Stimulated activated CD4-positive, alpha-beta T cell treated with anti-CD3 and anti-CD28 coated beads, Interleukin-15, amount 100 ng/mL, for 48 hours (primary cell): ENCODE data around the gene SMIM29.

Source experiments
- DNase-seq, 2 donors: peaks; one replicate each; pipeline ENCODE4 v3.0.0-alpha.2; 2020; ENCODE audit warnings: low read depth in 2 of 2

Gene SMIM29

DNA sequence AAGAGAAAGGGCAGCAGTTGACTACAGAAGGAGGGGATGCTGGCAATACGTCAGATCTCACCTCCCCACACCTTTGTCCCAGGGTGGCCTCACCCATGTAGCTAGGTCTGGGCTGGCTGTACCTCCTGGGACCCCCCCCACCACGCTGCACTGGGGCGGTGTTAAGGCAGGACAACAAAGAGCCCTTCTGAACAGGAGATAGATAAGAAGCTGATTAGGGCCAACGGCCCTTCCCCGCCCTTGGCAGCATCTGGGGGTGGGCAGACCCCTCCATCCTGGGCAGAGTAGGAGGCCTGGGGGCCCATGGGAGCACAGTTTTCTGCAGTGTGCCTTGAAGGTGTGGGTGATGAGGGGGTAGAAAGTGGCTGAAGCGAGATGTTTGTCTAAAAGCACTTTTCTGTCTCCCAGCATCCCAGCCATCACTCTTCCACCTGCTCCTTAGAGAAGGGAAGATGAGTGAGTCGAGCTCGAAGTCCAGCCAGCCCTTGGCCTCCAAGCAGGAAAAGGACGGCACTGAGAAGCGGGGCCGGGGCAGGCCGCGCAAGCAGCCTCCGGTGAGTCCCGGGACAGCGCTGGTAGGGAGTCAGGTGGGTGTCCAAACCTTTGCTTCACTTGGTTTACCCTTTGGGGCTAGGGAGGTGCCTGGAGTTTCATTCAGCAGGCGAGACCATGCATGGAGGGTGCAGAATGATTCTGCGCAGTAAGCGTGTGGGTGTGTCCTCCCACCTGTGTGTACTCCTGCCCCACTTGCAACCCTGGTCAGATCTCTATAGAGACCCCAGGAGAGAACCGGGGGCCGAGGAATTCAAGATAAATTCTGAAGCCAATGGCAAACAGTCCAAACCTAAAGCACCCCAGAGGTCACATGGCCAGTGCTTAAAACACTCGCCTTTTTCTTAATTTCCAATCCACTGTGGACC, 8.2 kb downstream of the SMIM29 start:
- no peak for DNase-seq

DNA sequence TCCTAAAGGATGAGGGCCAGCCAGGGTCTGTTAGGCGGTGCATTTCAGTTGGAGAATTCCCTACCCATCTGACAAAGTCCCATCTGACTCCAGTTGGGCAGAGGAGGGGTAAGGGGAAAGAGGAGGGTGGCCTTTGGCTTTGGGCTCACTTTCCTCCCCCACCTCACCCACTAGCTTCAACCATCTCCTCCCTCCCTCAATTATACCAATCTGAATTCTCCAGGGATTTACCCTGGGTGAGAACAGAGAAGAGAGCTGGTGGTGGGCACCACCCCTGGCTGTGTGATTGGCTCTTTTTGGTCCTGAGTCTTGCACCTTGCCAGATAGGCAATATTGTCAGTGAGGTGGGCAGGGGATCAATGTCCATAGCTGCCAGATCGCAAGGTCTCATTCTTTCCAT, 8.9 kb downstream of the SMIM29 start:
- no peak for DNase-seq

DNA sequence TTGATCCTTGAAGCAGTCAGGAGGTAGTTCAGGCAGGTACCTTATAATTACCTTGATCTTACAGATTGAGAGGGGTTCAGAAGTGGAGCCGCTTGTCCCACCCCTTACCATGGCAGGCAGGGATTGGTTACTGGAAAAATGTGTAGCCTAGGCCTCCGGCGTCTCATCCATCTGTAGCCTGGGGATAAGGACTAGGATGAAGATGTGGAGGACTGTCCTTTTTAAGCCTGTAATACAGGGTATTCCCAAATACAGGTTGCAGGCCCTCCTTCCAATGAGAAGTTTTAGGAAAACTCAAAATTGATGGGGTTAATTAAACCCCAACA, 9.3 kb downstream of the SMIM29 start:
- no peak for DNase-seq

DNA sequence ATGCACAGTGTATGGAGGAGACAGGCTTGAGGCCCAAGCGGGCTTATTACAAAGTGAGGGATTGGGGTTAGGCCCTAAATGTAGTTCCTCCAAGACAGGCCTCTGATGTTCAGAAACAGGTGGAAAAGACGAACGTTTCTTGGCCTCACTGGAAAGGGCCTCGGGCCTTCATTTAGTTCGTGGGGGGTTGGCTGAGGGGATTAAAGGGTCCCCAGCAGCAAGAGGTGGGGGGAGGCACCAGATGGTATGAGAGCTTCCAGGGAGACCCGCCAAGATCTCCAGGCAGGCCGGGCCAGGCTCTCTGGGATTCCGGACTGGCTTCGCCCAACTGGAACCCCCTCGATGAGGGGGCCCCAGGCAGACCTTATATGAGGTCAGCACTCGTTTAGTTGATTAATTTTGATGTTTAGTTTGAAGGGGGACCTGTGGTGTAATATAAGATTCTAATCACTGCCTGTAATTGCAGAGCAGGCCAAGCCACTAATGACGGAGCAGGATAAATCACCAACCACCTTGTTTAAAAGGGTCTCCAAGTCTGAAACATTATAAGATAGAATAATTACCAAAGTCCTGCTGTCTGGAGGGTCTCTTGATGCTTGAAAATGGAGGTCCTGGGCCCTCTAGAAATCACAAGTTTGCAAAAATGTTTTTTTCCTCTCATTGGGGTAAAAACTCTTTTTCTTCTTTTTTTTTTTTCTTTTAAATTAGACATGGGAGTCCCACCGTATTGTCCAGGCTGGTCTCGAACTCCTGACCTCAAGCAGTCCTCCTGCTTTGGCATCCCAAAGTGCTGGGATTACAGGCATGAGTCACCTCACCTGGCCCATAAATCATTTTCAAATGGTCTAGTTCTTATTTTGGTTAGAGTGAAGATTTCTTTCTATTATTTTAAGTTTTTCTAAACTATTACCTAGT, 10.0 kb downstream of the SMIM29 start:
- no peak for DNase-seq

DNA sequence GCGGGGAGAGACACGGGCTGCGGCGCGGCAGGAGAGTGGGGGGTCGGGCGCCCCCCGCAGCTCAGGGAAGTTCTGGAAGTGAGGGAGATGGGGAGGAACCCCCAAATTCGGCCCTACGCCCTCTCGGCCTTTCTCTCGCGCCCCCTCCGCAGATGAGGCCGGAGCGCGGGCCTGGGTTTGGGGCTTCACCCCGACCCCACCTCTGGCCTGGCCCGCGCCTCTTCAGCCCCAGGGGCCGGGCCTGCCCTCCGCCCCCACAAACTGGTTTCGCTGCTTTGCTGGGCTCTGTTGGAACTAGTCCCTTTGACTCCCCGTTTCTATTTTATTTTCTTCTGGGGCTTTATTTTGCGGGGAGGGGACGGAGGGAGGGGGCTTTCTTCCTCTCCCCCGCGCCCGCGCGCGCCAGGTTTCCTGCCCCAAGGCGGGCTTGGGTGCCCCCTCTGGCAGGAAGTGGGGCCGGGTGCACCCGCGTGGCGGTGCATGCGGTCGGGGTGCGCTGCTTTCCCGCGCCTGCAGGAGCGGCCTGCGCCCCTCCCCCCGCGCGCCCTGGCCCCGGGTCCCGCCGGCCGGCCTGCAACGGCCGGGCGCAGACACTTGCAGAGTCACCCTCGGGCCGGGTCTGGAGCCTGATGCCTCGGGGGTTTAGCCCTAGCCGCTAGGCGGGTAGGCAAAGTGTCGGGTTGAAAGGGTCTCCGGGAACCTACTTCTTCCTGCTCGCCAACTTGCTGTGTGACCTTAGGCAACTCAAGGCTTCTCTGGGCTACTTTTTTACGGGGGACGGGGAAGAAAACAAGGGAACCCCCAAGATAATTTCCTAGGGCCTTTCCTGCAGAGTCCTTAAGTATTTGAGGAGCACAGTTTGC, 10.9 kb downstream of the SMIM29 start:
- peak in 1 of 2 donors; percentile 71 for DNase-seq

DNA sequence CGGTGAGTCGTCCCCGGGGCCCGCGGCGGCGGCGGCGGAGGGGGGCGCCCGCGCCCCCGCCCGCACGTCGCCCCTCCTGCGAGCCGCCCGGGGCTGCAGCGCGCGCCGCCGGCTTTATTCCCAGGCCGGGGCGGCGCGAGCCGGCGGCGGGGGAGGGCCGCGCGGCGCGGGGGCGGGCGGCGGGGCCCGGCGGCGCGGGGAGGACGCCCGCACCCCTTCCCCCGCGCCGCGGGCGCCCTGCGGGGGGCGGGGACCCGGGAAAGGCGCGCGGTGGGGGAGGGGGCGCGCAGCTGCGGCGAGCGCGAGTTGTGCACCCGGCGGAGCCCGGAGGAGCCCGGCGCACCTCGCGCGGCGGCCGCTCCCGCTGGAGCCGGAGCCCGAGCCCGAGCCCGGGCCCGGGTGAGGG, 11.5 kb downstream of the SMIM29 start:
- DNase-seq, result no peak

DNA sequence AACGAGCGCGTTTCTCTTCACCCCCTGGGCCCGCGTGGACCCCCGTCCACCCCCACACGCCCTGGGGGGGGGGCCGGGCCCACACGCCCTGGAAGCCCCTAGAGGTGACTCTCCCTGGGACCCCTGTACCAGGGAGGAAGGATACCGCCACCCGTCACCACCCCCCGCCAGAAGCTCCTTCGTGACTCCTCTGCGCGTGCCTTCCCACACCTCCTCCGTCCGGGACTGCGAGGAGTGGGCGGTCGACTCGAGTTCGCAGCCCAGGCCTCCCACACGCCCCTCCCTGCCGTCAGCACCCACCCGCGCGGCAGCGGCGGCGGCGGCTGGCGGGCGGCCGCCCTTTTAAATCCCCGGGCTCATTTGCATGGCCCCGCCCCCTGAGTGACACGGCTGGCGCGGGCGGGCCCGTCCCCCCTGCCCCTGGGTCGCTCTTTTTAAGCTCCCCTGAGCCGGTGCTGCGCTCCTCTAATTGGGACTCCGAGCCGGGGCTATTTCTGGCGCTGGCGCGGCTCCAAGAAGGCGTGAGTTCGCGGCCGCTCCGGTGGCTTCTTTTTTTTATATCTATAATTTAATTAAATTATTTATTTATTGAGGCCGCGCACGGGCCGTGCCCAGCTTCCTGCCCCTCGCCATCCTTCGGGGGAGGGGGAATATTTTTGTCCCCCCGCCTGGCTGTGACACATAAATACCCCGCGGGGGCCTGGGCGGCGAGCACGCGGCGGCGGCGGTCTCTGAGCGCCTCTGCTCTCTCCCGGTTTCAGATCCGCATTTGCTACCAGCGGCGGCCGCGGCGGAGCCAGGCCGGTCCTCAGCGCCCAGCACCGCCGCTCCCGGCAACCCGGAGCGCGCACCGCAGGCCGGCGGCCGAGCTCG, 12.1 kb downstream of the SMIM29 start, which contains the start of gene HMGA1:
HMGA1 (plus strand) TSS at position 431 of the 873 bp plus-strand sequence. CDS start 3,908 bp downstream, outside the sequence.
- peak; percentile 81 to 82 for DNase-seq

DNA sequence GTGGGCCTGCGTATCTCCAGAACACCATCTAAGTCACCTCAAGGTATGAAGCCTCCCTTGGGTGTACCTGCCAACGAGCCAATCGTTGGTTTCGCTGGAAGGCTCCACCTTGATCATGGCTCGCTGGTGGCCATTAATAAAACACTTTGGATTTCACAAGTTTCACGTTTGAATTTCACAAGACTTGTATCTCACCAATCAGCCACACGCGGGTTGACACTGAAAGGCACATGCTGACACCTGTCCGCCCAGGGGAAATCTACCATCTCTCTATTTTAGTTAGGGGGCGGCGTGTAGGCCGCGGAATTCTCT, 12.7 kb downstream of the SMIM29 start:
- no peak for DNase-seq

DNA sequence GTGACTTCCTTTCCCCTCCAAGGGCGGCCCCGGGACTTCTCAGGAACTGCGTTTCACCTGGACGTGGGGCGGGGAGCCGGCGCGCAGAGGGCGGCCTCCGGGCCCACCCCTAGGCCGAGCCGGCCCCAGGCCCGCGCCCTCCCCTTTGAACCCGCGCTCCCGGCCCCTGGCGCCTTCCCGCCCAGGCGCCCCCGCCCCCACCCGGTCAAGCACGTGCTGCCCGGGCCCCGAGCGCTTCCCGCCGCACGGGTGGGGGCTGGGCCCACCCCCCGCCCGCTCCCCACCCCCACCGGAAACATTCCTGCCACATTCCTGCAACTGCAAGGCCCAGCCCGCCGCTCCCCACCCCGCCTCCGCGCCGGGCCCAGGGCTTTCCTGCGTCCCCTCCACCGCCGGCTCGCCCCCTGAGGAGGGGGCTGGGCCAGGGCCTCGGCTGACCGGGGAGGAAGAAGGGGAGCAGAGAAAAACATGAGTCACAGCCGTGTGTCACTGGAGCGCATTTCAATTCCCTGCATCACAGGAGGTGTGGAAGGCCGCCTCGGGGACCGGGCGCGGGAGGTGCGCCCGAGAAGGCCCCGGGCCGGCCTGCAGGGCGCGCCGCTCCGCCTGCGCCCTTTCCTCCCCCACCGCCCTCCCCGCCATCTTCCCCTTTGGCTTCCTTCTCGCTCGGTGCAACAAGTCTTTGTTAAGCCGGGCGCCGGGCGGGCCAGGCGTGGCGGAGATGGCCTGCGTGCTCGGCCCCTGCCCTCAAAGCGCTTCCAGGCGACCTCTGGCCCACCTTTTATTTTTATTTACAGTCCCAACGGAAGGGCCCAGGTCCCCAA, 13.3 kb downstream of the SMIM29 start:
- peak; percentile 62 to 63 for DNase-seq

DNA sequence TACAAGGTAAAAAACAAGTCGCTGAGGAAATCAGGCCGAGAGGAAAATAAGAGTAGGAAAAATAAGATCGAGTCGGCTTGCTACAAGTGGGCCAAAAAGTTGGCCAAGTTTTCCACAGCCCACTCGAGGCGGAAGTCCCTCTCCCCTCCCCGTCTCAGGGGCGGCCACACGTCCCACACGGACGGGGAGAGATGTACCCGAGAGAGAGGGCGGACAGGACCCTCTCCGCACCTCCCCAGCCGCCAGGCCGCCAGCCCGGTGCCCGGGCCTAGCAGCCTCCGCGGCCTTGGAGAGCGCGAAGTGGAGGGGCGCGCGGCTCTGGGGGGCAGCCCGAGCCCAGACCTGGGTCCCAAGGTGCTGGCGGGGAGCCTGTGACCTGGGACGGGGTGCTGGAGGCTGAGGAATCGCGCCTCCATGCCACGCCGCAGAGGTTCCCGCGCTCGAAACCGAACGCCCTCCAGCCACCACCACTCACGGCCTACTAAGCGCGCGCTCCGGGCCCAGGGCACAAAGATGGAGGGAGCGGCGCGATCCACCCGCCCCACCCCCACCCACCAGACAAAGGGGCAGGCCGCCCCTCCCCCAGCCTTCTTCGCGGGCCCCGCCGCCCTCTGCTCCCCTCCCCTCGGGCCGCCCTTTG, 14.0 kb downstream of the SMIM29 start:
- DNase-seq, result no peak

DNA sequence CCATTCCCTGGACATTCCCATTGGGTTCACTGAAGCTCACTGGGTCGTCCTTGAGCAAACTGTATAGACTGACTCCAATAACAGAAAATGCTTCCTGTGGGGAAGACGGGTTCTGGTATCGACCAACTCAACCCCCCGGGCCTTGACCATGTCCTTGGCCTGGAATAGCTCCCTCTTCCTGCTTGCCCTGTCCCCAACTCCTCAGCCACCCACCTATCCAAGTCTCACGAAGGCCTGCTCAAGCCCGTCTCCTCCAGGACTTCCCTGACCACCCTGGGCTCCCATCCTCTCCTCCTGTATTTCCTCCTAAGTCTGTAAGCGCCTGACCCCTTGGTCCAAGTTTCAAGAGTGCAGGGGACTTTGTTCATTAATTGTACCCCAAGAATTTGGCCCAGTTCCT, 14.9 kb downstream of the SMIM29 start:
- DNase-seq, result no peak

DNA sequence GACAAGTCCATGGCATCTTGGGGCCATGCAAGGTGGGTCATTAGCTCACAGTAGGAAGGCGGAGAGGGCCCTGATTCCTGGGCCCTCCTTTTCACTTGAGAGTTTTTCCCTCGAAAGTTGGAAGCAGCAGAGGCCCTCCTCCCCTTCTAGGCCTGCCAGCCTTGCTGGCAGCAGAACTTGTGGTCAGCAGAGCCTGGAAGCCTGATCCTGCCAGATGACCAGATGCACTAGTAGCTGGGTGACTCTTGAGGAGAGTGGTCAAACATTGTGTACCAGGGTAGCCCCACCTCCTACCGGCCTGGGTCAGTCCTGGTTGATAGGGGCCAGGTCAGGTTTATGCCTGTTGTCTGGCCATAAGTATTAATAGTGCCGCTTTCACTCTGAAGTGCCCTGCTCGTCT, 15.9 kb downstream of the SMIM29 start:
- no peak for DNase-seq

DNA sequence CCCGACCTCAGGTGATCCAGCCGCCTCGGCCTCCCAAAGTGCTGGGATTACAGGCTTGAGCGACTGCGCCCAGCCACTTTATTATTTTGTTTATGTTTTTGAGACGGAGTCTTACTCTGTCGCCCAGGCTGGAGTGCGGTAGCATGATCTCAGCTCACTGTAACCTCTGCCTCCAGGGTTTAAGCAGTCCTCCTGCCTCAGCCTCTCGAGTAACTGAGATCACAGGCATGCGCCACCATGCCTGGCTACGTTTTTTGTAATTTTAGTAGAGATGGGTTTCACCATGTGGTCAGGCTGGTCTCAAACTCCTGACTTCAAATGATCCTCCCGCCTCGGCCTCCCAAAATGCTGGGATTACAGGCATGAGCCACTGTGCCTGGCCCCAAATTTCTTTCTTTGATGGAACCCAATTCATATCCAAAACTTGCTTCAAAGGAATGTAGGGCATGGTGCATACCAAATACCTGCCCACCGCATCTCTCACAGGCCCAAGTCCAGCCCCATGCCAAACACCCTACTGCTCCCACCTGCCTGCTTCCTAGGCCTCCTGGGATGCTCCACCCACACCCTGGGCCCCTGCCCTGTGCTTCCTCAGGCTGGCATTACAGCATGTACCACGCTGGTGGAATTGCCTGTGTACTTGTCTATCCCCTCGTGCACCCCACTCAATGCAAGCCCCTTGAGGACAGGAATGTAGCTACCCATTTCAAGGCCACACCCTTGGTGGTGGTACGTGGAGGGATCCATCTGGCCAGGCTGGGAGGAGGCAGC, 17.1 kb downstream of the SMIM29 start:
- DNase-seq, result no peak

DNA sequence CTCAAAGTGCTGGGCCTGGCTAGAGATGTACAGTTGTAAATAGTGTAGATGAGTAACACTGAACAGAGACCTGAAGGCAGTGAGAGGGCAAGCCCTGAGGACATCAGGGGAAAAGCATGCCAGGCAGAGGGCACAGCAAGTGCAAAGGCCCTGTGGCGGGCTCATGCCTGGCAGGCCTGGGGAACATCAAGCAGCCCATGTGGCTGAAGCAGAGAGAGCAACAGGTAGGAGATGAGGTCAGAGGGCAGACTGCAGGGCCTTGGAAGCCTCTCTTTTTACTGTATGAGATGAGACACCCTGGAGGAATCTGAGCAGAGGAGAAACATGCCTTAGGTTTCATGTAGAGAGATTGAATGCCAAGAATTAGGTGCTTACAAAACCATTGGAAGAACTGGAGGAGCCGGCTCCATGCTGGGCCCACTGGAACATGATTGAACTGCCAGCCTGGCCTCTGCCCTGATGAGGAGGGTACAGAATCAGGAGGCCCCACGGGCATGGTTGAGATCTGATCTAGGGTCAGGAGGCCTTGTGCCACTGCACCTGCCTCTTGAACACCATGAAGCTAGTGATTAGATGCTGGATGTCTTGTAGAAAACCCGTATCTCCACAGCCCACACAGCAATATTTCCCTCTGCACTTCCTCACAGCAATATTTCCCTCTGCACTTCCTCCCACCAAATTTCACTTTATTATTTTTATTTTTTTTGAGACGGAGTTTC, 18.0 kb downstream of the SMIM29 start:
- no peak for DNase-seq

DNA sequence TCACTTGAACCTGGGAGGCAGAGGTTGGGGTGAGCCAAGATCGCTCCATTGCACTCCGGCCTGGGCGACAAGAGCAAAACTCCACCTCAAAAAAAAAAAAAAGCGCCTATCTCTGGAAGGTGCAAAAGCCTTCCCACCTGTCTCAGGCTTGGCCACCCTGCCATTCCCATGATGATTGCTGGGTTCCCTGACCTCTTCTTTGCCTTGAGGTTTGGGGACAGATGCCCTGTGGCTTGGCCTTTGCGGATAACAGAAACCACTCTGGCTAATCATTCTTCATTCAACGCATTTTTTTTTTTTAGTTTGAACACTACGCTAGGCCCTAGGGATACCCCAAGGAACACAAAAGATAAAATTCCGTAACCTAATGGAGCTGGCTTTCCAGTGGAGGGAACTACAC, 18.9 kb downstream of the SMIM29 start:
- DNase-seq, result no peak

DNA sequence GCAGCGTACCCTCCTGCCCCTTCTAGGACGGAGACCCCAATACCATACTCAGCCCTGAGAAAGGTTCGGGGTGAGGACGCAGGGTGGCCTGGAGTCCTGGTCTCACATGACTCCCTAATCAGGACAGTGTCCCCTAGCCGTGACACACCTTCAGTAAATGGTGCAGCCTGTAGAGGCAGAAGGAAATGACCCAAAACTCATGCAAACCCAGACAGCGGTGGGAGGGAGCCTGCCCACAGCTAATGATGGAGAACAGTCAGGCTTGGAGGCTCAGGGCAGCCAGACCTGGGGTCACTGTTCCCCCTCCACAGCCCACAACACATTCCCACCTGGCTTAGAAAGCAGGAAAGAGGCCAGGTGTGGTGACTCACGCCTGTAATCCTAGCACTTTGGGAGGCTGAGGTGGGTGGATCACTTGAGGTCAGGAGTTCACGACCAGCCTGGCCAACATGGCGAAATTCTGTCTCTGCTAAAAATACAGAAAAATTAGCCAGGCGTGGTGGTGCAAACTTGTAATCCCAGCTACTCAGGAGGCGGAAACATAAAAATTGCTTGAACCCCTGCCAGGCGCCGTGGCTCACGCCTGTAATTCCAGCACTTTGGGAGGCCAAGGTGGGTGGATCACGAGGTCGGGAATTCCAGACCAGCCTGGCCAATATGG, 20.9 kb downstream of the SMIM29 start:
- DNase-seq, result no peak

DNA sequence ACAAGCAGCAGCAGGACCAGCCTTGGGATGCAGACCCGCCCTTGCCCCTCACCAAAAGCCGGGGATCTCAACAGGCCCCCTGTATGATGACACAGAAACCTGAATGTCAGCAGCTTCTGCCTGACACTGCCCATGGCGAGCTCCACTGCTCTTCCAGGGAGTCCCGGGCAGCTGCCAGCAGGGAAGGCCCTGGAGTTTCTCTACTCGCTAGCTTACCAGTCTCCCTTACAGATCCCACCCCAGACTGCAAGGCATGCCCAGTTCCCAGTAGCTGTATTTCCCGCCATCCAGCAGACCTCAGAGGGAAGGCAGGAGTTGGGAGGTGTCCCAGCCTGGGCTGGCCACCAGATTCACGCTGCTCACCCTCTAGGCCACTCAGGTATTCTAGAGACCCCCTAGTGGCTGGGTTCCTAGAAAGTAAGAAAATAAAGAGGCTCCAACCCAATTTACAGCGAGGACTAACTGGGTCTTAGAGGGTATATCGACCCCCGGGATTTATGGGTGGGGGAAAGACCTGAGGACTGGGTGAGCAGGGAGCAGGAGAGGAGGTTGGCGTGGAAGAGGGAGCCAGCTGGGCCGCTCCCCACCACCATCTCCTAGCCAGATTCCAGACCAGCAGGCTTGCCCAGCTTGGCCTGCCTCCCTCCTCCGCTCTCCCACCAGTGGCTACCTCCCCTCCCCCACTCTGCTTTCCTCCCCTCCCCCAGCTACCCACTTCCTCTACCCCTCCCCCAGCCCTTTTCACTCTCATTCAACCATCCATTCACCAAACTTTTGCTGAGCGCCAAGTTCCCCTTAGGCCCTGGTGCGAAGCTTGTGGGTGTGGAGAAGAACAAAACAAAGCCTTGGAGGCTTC, 21.8 kb downstream of the SMIM29 start:
- DNase-seq, result no peak
